ENCODE measurements around the gene C1GALT1.

DNA sequence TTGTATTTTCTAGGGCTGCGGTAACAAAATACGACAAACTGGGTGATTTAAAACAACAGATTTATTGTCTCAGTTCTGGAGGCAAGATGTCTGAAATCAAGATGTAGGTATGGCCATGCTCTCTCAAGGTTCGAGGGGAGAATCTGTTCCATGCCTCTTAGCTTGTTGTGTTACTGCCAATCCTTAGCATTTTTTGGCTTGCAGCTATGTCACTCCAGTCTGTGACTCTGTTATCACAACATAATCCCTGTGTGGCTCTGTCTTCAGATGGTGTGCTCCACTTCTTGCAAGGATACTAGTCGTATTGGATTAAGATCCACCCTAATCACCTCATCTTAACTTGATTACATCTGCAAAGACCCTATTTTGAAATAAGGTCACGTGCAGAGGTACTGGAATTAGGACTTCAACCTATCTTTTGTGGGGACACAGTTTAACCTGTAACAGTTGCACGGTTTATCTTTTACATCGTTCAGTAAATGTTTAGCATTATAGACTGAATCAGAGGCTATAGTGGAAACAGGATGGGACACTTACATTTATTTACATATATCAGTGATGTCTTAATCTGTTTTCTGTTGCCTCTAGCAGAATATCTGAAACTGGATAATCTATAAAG is 3.1 kb downstream of the C1GALT1 start:
- TF ChIP-seq, protein P1, sequence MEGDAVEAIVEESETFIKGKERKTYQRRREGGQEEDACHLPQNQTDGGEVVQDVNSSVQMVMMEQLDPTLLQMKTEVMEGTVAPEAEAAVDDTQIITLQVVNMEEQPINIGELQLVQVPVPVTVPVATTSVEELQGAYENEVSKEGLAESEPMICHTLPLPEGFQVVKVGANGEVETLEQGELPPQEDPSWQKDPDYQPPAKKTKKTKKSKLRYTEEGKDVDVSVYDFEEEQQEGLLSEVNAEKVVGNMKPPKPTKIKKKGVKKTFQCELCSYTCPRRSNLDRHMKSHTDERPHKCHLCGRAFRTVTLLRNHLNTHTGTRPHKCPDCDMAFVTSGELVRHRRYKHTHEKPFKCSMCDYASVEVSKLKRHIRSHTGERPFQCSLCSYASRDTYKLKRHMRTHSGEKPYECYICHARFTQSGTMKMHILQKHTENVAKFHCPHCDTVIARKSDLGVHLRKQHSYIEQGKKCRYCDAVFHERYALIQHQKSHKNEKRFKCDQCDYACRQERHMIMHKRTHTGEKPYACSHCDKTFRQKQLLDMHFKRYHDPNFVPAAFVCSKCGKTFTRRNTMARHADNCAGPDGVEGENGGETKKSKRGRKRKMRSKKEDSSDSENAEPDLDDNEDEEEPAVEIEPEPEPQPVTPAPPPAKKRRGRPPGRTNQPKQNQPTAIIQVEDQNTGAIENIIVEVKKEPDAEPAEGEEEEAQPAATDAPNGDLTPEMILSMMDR (conservative IDR thresholded peaks at IDR 0.05; ENCODE audit: low read depth, low read length): no peak
- no peak for TF ChIP-seq EZH2 (IDR thresholded peaks at IDR 0.05; ENCODE audit: borderline replicate concordance, low read depth, low read length, poor library complexity, severe bottlenecking)
